HG02610 (cell line): ENCODE results near the gene GLIPR2.
"Not testable (repeated sequence)": the region's sequence is repeated elsewhere in the genome, so short reads cannot be mapped to it uniquely, and the experiment has no call there.

ENCODE experiments used
- ATAC-seq: cut with Tn5 transposase; IDR thresholded peaks from one replicate; pipeline ENCODE4 v1.9.1; 2021; ENCODE audit warnings: mild to moderate bottlenecking, moderate library complexity; ENCODE audit not compliant: unreplicated experiment

GLIPR2 gene, protein sequence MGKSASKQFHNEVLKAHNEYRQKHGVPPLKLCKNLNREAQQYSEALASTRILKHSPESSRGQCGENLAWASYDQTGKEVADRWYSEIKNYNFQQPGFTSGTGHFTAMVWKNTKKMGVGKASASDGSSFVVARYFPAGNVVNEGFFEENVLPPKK

GRCh38 chr9:36136272-36136893, at the start of gene GLIPR2:
Gene GLIPR2 (plus strand): TSS chr9:36136733. CDS start chr9:36136779, 46 bp downstream.
- peak; percentile 96 for ATAC-seq

GRCh38 chr9:36087054-36087453, 49.5 kb upstream of the GLIPR2 start:
- not testable (repeated sequence) for ATAC-seq

GRCh38 chr9:36088020-36088419, 48.5 kb upstream of the GLIPR2 start:
- ATAC-seq: no peak

- ATAC-seq: no peak
Measured at GRCh38 chr9:36091026-36091953, 45.2 kb upstream of the GLIPR2 start.

DNA sequence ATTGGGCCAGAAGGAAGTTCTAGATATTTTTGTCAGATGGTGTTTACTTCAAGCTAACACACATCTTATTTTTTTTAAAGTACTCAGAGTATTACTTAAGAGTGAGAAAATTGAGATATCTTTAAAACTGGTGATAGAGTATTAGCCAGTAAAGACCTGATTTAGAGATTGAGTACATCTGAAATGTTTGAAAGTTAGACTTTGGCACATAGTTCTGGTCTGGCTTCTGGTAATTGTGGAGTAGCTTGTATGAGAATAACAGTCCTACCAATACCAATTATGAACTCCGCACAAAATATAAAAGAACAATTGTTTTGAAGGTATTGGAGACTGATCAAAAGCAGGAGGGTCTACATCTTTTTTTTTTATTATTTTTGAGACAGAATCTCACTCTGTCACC, 44.5 kb upstream of the GLIPR2 start:
- ATAC-seq: no peak

DNA sequence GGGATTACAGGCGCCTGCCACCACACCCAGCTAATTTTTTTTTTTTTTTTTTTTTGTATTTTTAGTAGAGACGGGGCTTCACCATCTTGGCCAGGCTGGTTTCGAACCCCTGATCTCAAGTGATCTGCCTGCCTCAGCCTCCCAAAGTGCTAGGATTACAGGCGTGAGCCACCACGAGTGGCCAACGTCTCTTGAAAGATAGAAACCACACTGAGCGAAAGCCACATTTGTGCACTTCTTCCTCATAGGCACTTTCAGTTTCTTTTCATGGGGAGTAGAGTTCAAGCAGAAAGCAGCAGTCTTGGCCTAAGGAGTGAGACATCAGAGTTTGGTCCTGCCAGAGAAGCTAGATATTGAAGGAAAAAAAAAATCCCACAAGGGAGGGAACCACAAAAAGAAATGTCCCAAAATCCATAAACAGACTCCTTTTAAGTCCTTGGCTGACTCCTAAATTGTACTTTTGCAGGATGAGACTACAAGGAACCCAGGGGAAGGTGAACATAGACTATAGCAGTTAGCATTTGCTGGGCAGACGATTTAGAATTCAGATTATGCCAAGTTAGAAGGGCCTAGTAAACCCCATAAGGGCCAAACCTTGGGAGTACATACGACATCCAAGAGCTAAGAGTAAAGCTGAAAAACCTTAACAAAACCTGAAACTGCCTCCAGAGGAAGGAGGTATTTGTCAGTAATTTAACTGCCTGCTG, 43.9 kb upstream of the GLIPR2 start:
- ATAC-seq: peak; percentile 87

DNA sequence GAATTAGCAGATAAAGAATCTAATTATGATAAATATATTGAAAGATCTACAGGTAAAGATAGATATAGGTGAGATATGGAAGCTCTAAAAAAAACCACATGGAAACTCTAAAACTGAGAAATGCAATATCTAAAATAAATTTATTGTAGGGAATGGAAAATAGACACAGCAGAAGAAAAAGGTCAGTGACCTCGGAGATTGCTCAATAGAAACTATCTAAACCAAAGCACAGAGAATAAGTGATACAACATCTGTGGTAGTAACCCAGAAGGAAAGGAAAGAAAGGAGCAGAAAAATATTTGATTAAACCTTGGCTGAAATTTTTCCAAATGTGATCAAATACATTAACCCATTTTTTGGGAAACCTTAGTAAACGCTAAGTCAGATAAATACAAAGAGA, 43.1 kb upstream of the GLIPR2 start:
- no peak for ATAC-seq

- no peak for ATAC-seq
Measured at GRCh38 chr9:36099718-36100117, 36.8 kb upstream of the GLIPR2 start.

GRCh38 chr9:36100532-36100931, 36.0 kb upstream of the GLIPR2 start:
- ATAC-seq: no peak

- no peak for ATAC-seq
Measured at GRCh38 chr9:36101916-36102741, 34.4 kb upstream of the GLIPR2 start.

- peak; percentile 72 for ATAC-seq
Measured at GRCh38 chr9:36102742-36103495, 33.6 kb upstream of the GLIPR2 start.

DNA sequence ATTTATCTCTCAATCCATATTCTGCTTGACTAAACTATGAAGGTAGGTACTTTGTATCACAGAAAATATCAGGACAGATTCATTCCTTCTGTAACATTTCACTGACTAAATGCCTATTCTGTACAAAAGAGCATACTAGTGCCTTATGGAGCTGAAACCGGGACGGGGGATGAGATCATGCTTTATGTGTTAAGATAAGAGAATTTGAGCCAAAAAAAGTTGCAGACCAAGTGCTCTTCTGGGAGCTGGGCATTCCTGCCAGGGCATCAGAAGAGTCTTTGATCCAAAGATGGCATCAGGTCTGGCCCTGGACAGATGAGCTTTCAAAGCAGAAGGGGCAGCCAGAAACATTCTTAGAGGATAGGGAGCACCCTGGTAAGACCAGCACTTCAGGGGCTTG, 27.5 kb upstream of the GLIPR2 start:
- ATAC-seq: no peak

DNA sequence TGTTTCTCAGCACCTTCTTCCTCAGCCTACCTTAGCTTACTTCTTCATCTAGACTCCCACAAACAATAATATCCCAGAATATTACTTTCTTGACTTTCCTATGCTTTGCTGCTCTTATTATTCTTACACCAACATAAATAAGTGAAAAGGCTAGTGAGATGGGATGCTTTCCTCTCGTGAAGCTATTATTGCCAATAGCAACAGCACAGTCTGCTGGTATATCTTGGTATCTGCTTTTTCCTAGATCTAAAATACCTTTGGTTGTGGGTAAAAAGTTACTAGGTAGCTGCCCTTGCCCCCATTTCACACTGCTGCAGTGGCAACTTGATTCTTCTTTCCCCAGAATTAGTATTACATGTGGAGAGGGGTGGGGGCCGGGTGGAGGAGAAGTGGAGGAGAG, 26.1 kb upstream of the GLIPR2 start:
- ATAC-seq: no peak

- ATAC-seq: no peak
Measured at GRCh38 chr9:36112516-36112915, 24.0 kb upstream of the GLIPR2 start.

DNA sequence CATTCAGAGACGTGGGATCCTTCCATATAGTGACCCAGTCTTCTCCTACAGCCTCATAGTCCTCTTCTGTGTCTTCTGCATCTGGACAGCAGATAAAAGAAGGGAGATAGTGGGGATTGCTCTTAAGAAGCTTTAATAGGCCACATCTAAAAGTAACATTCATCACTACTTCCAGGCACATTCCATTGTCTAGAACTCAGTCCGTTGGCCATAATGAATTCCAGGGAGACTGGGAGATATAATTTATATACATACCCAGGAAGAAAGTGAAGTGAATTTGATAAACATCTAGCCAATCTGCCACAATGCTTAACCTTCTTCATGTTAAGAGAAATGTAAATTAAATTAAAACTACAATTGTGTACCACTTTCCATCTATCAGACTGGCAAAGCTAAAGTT, 22.5 kb upstream of the GLIPR2 start:
- no peak for ATAC-seq

DNA sequence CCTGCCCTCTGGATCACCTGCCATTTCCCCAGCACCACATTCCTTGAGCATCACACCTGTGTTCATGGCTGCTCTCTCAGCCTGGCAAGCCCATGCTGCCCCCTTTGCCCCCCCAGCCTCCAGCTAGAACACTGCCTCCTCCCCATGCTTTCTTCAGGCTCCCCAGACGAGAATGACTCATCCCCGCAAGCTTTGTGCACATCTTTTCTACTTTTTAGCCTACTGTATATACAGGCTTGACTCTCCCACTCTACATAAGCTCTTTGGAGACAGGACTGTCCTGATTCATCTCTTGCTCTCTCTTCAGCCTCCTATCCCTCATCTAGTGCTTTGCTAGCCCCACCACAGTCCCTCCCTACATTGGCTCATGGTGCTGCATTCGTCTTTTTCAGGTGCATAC, 19.9 kb upstream of the GLIPR2 start:
- ATAC-seq: no peak

DNA sequence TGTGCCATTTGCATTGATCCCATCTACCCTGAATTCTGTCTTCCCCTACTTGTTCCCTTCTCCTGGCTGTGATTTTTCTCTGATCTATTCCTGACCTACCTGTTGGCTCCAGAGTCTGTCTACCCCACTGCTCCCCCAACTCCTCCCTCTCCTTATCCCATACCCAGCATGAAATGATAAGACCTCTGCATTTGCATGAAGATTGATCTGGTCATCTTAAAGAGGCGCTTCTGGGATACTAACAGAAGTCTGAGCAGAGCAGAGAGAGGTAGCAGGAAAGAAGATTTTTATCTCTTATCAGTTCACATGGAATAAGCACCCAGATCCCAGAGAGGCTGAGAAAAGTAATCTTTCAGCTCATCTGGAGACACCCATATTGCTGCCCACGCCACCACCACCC, 18.3 kb upstream of the GLIPR2 start:
- ATAC-seq: no peak

DNA sequence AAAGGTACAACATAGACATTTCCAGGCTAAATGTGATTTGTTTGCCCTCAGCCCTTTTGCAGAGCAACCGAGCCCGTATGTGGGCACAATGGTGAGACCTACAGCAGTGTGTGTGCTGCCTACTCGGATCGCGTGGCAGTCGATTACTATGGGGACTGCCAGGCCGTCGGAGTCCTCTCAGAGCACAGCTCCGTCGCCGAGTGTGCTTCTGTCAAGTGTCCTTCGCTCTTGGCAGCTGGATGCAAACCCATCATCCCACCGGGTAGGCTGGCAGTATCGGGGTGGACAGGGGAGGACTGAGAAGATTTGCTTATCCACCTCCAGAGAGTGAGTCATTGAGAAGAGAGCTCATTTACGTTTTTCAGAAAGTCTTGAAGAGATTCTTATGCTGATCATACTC, 17.8 kb upstream of the GLIPR2 start:
- ATAC-seq: no peak

DNA sequence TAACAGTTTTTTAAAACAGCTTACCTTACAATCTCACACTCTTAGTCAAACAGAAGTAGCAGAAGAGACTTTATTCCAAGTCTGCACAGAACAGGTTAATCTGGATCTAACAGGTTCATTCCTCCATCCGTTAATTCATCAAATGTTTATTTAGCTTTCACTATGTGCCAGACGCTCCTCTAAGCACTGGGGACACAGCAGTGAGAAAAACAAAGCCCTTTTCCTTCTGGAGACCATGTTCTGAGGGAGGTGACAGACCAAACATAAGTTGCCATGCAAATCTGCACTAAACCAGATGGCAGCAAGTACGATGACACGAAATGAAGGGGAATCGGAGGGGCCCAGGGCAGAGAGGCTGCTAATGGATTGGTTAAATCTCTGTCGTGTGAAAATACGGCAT, 17.1 kb upstream of the GLIPR2 start:
- no peak for ATAC-seq

DNA sequence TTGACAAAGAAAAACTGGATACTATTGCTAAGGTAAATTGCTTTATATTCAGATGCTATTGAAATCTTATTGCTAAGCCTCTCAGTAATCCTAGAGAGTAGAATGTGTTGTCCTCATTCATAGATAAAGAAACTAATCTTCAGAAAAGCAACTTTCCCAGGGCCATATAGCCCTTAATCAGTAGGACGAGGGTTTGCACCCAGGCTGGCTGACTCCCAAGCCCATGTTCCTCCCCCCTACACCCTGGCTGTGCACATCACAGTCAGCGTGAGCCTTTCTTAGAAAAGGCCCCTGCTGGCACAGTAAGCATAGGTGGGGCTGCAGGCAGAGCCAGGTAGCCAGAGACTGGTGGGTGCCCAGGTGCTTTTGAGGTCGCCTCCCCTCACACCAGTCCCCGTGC, 15.8 kb upstream of the GLIPR2 start:
- no peak for ATAC-seq
